NOMO-1 treated with DMSO at 0.1 percent for 48 hours (cell line): ENCODE data around the gene CLIP3.
A peak's percentile ranks its signal among the peaks of the same experiment; 100 is the strongest.
"Not testable (repeated sequence)": the region's sequence is repeated elsewhere in the genome, so short reads cannot be mapped to it uniquely, and the experiment has no call there.

Experiments
- DNase-seq: peaks from one replicate; lab custom pipeline; 2025; ENCODE audit not compliant: unreplicated experiment; lab: John Stamatoyannopoulos, UW

CLIP3 gene

DNA sequence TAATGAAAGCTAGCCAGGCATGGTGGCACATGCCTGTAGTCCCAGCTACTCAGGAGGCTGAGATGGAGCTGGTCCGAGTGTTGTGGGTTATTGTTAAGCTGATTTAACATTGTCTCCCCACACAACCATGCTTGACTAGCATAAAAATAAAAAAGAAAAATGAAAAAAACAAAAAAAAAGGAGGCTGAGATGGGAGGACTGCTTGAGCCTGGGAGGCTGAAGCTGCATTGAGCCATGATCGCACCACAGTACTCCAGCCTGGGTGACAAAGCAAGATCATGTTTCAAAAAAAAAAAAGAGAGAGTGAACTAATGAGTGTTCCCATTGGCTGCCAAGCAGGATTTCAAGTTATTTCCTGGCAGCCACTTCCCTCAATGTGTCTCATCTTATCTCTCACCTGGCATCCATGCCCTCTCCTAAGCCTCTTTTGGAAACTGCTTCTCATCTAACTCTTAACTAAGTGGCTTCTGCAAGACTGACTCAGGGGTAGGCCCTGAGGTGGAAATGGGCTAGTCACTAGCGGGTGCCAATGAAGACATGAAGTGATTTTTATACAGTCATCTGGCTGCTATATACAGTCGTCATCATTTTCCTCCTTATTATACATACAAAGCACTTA lies 16.5 kb upstream of the CLIP3 start:
- no peak for DNase-seq

DNA sequence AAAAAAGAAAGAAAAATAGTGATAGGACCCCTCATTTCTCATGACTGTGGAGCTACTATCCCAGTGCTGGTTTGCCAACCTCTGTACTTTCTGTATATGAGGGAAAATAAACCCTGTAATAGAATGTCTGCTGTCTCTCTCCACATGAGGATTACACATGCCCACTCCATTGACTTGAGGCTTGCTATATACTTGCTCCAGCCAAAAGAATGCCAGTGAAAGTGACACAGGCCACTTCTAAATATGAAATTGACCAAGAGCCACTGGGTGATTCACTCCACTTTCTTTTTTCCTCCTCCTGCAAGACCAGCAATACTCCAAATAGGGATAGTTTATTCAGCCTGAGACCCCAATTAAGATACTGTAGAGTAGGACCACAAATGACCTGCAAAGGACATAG lies 15.2 kb upstream of the CLIP3 start:
- DNase-seq: no peak

DNA sequence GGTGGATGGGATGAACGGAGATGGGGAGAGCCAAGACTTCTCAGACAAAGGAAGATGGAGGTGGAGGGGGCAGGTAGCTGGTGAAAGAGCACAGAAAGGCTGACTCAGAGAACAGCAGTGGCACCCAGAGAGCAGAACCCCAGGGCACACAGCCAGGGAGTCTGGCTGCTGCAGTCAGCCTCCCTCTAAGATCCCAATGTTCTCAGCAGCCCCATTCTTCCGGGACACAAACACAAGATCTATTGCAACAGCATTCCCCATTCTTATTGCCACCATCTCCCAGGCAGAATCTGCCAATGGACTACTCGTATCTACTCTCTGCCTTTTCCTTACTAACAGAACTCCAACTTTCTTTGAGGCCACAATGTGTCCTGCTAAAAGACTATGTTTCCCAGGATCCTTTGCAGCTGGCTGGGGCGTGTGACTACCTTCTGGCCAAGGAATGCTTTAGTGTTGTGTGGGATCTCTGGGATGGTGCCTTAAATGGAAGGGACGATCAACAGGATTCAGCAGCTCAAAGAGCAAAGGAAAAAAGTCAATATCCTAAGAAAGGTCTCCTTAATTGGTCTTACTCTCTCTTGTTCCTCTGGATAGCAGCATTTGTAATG lies 13.9 kb upstream of the CLIP3 start:
- DNase-seq: no peak

DNA sequence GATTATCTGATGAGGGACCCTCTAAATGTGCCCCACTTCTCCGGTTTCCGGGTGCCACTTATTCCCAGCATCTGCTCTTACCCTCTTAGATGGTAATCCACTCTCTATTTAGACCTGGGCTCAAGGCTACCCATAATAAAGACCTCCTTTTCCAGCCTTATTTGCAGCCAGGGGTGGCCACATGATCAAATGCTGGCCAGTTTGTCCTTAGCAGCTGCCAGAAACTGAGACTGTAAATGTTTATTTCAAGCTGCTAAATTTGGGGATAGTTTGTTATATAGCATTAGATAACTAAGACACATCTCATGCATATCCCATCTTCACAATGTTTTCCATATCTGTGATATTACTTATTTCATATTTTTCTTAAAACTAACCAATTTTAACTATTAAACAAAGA lies 11.3 kb upstream of the CLIP3 start:
- DNase-seq: no peak

DNA sequence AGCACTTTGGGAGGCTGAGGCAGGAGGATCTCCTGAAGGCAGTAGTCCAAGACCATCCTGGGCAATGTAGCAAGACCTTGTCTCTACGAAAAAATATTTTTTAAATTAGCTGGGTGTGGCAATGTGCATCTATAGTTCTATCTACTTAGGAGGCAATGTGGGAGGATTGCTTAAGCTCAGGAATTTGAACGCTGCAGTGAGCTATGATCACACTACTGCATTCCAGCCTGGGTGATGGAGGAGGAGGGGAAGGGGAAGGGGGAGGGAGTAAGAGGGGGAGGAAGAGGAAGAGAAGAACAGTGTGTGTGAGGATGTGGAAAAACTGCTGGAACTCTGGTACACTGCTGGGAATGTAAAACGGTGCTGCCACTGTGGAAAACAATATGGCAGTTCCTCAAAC lies 9.2 kb upstream of the CLIP3 start:
- DNase-seq: no peak

DNA sequence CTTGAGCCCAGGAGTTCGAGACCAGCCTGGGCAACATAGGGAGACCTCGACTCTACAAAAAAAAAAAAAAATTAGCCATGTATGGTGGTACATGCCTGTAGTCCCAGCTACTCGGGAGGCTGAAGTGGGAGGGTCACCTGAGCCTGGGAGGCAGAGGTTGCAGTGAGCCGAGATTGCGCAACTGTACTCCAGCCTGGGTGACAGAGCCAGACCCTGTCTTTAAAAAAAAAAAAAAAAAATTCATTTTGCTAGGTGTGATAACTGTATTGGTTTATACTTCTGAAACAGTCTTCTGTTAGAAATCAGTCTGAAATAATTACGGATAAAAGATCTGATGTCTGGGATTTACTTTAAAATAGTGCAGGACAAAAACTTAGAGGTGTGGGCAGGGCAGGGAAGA lies 8.4 kb upstream of the CLIP3 start:
- DNase-seq: not testable (repeated sequence)

DNA sequence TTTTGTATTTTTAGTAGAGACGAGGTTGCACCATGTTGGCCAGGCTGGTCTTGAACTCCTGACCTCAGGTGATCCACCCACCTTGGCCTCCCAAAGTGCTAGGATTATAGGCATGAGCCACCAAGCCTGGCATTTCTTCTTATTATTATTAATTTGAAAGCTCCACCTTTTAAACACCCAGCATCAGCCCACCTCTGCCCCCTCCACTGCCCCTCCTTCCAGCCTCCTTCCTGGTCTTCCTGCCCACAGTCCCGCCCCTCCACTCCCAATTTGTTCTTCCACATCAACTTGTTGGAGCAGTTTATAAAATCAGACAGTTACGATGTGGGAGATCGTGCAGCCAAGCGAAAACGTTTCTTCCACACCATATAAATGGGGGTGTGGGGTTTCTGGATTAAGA lies 7.8 kb upstream of the CLIP3 start:
- no peak for DNase-seq

DNA sequence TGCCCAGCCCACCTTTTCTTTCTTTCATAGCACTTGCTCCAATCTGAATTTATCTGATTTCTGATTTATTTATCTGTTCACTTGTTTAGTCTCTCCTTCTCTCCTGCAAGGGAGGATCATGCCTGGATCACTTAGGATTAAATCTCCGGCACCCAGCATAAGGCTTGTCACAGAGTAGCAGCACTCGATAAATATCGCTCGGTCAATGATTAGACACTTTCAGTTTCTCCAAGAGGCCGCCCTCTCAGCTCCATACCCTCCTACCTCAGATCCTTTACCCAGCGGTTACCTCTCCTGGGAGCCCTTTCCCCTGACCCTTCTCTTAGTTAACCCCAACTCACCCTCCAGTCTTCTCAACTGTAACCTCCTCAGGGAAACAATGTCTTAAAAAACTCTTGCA lies 1.4 kb downstream of the CLIP3 start:
- DNase-seq: no peak

DNA sequence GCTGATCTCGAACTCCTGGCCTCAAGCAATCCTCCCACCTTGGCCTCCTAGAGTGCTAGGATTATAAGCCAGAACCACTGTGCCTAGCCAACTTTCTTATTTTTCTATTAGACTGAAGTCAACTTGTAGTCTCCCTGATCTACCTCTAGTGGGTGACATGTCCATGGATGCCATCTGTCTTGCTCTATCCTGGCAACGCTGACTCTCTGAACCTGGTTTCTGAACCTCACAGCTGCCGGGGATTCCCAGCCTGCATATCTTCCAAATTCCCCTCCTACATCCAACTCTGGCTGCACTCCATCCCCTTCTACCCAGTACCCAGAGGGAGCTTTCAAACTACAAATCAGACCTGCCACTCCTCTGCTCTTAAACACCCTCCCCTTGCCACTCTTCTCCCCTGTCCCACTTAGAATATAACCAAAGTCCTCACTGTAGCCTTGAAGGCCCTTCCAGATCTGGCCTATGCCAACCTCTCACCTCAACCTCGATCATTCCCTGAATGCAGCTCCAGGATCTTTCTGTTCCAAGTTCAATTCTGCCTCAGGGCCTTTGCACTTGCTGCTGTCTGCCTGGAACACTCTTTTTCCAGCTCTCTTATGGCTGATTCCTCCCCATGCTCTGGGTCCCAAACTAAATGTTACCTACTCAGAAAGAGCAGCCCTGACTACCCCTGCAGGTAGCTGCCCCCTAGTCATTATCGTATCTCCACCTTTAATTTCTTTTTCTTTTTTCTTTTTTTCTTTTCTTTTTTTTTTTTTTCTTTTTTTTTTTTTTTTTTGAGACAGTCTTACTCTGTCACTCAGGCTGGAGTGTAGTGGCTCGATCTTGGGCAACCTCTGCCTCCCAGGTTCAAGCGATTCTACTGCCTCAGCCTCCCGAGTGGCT lies 2.2 kb downstream of the CLIP3 start:
- no peak for DNase-seq

DNA sequence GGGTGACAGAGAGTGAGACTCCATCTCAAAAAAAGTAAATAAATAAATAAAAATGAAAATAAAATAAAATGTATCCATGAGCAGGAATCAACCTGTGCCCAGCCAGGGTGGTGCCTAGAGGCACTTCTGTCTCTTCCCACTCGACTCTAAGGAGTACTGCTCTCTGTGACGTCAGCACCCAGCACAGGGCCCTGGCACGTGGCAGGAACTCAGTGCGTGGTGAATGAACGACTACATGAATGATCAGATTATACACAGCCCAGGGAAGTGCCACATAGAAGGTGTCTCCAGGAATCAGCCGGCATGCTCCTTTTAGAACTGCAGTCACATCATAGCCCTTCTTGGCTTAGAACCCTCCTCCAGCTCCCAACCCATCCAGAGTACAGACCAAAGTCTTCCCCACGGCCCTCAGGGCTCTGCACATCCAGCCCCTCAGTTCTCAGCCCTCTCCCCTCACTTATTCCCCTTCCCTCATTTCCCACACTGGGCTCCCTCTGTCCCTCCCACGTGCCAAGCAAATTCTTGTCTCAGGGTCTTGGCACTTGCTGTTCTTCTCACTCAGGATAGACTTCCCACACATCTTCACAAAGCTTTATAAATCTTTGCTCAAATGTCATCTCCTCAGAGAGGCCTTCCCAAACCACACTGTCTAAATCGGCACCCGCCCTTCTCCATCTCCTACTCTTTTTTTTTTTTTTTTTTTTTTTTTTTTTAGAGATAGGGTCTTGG lies 4.2 kb downstream of the CLIP3 start:
- DNase-seq: no peak

DNA sequence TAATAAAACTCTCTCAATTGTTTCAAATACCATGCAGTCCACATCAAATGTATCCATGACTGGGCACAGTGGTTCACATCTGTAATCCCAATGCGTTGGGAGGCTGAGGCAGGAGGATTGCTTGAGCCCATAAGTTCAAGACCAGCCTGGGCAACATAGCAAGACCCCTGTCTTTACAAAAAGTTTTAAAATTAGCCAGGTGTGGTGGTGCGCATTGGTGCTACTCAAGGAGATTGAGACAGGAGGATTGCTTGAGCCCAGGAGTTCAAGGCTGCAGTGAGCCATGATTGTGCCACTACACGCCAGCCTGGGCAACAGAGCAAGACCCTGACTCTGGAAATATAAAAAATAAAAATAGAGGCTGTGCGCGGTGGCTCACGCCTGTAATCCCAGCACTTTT lies 5.0 kb downstream of the CLIP3 start:
- no peak for DNase-seq

DNA sequence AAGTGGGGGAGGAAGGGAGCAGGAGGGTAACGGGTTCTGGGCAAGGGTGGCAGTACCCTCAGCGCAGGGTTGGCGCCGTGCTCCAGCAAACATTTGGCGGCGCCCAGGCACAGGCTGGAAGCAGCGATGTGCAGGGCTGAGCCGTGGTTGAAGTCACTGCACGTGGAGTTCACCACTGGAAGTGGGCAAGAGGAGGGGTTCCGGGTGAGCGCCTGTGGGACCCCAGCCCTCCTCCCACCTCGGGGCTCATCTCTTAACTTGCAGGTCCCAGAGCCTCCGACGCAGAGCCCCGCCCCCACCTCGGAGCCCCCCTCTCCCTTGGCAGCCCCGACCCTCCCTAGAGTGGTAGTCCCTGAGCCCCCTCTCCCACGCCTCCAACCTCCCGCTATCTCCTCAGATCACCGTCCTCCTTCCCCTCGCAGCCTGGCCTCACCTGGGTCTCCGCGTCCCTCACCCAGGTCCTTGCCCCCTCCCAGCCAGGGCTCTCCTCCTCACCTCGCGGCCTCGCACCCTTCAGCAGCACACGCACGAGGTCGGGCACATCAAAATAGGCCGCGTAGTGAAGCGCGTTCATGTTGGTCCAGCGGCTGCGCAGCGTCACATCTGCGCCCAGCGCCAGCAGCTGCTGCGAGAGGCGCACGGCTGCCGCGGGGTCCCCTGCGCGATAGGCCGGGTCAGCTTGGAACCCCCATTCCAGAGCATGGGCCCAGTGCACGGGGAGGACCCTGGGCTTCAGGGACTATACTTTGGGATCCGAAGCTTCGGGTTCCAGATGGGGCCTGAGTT lies 6.4 kb downstream of the CLIP3 start:
- DNase-seq: no peak

DNA sequence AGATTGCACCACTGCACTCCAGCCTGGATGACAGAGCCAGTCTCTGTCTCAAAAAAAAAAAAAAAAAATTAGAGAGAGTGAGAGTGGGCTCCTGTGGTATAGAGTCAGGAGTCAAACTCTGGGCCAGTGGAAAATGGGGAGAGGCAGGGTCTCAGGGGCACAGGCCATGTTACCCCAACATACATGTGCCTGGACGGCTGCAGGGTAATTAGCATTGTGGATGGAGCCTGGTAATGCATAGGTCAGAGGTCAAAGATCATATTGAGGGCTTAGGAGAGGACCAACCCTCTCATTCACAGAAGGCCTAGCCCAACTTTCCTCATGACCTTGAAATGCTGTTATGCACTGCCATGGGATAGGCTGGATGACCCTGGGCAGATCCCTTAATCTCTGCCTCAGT lies 7.1 kb downstream of the CLIP3 start:
- no peak for DNase-seq

DNA sequence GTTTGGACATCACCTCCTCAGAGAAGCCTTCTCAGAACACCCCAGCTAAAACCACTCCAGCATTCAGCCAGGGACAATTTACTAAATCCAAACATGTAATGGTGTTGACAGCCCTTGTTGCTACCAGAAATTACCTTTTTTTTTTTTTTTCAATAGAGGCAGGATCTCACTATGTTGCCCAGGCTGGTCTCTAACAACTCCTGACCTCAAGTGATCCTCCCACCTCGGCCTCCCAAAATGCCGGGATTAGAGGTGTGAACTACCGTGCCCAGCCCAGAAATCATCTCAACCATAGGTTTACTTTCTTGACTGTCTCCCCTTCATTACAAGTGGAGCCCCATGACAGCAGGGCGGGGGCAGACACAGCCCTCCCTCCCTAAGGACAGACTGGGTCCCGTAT lies 9.2 kb downstream of the CLIP3 start:
- DNase-seq: no peak

DNA sequence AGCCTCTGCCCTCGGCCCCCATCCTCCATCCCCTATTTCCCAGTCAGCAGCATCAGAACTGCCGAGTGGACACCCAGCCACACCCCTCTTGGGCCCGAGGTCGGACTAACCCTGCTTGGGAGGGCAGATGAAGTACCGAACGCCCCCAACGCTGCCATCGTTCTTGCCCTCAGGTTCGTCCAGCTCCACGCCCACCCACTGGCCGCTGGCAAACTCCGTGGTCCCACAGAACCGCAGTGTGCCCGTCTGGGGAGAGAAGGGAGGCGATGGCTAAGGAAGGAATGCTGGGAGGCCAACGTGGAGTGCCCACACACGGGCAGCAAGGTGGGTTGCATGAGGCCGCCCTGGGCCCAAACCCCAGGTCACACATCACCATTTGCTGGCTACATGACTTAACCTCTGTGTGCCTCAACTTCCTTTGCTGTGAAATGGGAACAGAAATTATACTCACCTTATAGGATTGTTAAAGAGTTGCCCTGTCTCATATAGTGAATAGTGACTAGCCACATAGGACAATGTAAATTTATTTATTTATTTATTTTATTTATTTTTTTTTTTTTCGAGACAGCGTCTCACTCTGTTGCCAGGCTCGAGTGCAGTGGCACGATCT lies 13.5 kb downstream of the CLIP3 start:
- no peak for DNase-seq

DNA sequence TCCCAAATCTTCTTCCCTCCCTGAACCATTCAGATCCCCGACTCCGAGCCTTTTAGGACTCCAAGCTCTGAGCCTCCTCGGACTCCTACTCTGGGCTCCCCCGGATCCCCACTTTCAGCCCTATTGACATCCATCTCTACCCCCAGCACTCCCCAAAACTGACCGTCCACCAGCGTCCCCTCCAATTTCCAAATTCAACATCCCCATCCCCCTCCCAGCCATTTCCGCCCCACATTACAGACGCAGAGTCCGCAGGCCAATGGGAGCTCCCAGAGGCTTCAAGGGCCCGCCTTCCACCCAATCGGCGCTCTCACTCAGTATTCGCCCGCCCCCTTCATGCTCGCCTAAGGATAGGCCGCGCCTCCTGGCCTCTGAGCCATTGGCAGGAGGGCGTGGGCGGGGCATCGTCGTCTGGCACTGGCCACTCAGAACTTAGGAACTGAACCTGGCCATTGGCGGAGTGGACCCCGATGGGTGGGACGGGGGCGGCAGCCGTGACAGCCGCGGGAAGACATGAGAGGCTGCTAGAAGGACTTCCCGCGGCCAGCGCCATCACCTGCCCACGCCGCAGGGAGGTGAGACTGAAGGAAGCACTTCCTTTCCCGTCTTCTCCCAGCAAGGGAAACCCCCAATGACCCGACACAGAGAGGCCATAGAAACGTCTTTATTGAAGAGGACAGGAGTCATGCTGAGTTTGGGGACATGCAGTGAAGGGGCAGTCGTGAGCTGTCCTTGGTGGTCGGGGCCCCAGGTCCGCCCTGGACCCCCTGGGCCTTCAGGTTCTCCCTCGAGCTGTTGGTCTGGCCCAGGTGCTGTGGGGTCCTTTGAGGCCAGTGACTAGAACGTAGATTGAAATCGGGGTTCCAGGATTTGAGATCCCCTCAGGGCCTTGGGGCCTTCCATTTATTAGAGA lies 18.4 kb downstream of the CLIP3 start, which contains the start of gene ALKBH6:
Gene ALKBH6 (minus strand): TSS at position 202 of the 913 bp plus-strand sequence. CDS start 816 bp downstream, outside the sequence.
- DNase-seq: peak; percentile 100

DNA sequence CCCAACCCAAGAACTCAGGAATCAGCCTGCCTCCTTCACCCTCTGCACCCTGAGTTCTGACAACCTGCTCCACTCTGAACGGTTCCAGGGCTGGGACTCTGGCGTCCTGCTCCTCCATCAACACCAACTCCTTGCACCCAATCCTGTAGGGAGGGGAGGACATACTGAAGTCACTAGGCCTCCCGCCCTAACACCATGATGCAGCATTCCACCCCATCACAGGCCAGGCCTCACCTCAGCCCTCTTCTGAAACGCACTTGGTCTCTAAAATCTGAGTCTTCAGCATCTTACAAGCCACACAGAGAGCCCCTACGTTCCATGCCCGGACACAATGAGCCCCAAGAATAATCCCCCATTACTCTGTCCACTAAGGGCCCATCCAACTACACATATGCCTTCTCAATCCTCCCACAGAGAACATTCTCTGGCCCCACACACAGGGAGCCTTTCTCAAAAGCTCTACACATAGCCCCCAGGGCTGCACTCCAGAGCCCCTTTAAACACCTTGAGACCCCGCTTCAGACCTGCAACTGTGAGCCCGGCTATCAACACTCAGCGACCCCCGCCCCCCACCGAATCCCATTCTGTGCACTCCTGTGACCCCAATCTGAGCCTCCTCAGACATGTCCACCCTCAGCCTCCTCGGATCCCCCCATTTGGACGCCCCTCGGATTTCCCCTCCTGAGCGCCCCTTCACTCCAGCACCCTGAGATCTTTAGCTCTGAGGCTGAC lies 19.2 kb downstream of the CLIP3 start:
- no peak for DNase-seq

DNA sequence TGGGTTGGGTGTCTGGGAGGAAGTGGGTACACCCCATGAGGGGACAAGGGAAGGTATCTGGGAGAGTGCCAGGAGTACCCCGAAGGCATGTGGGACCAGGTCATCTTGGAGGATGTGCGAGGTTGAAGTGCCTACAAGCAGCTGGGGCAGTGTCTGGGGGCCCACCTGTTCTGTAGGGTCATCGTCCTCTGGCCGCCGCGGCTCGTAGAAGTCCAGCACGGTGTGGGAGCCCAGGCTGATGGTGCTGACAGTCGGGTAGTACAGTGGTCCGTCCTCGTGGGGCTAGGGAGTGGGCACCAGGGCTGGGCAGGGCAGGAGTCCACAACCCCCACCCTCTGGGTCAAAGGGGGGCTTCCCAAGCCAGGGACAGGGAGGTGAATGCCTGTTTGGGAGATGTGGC lies 22.3 kb downstream of the CLIP3 start:
- no peak for DNase-seq
